ENCODE measurements around the gene FNDC3B. TPM values are rescaled to one million over a fixed set of nuclear protein-coding genes. Genes with fewer than 3 reads are reported as not detected.

The FNDC3B gene
- total RNA-seq, 1 experiment from 2014 or later = 173 TPM

DNA sequence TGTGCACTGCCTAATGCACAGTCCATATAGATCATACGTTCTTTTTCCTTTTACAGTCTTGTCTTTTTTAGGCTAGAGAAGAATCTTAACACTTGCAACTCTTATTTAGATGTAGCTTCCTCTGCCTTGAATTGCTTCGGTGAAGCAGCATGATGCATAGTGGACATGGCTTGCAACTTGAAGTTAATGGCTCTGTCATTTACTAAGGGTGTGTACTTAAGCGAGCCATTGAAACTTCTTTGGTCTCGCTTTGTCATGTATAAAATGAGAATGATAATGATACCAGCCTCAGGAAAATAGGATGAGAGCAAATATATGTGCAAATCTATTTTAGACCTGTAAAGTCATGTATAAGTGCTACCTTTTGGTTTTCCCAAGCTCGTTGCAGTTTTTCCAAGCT lies 261.5 kb downstream of the FNDC3B start:
- intact Hi-C loops (cut with micrococcal nuclease; ENCODE audit: unreplicated experiment) (no loop called here), in situ Hi-C loops (cut with HindIII; ENCODE audit: low pct_unique_long_range_greater_than_20kb, low sequenced_read_pairs) (no loop called here)
- no peaks in the 10 kb centered on the region for H3K9me3 ChIP-seq (ENCODE audit: control insufficient read depth, insufficient read depth, low read depth, low read length)
- POLR2A ChIA-PET = interaction anchor here (0.5 kb wide), 1 partner anchor 259 kb away, joined by 3 read pairs; no protein-coding TSS in a partner anchor
- no TSS peak for BruUV-seq (replicated peaks)
- peaks cover 46% of the 10 kb centered on the region for H3K36me3 ChIP-seq (ENCODE audit: control insufficient read depth, insufficient read depth, low read length)
- TF ChIP-seq POLR2AphosphoS5 (IDR thresholded peaks at IDR 0.05; ENCODE audit: low read depth, low read length) = no peak
- no peak for TF ChIP-seq TCF7L2 (IDR thresholded peaks at IDR 0.05; ENCODE audit: low read depth, low read length)
- TF ChIP-seq, protein P1, sequence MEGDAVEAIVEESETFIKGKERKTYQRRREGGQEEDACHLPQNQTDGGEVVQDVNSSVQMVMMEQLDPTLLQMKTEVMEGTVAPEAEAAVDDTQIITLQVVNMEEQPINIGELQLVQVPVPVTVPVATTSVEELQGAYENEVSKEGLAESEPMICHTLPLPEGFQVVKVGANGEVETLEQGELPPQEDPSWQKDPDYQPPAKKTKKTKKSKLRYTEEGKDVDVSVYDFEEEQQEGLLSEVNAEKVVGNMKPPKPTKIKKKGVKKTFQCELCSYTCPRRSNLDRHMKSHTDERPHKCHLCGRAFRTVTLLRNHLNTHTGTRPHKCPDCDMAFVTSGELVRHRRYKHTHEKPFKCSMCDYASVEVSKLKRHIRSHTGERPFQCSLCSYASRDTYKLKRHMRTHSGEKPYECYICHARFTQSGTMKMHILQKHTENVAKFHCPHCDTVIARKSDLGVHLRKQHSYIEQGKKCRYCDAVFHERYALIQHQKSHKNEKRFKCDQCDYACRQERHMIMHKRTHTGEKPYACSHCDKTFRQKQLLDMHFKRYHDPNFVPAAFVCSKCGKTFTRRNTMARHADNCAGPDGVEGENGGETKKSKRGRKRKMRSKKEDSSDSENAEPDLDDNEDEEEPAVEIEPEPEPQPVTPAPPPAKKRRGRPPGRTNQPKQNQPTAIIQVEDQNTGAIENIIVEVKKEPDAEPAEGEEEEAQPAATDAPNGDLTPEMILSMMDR (IDR thresholded peaks at IDR 0.05) = no peak
- TF ChIP-seq, protein P2, sequence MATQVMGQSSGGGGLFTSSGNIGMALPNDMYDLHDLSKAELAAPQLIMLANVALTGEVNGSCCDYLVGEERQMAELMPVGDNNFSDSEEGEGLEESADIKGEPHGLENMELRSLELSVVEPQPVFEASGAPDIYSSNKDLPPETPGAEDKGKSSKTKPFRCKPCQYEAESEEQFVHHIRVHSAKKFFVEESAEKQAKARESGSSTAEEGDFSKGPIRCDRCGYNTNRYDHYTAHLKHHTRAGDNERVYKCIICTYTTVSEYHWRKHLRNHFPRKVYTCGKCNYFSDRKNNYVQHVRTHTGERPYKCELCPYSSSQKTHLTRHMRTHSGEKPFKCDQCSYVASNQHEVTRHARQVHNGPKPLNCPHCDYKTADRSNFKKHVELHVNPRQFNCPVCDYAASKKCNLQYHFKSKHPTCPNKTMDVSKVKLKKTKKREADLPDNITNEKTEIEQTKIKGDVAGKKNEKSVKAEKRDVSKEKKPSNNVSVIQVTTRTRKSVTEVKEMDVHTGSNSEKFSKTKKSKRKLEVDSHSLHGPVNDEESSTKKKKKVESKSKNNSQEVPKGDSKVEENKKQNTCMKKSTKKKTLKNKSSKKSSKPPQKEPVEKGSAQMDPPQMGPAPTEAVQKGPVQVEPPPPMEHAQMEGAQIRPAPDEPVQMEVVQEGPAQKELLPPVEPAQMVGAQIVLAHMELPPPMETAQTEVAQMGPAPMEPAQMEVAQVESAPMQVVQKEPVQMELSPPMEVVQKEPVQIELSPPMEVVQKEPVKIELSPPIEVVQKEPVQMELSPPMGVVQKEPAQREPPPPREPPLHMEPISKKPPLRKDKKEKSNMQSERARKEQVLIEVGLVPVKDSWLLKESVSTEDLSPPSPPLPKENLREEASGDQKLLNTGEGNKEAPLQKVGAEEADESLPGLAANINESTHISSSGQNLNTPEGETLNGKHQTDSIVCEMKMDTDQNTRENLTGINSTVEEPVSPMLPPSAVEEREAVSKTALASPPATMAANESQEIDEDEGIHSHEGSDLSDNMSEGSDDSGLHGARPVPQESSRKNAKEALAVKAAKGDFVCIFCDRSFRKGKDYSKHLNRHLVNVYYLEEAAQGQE (IDR thresholded peaks at IDR 0.05; ENCODE audit: insufficient read depth in 1 of 2, low read depth in 2 of 2, low read length in 1 of 2) = no peak
- no peak for TF ChIP-seq SIN3A (IDR thresholded peaks at IDR 0.05; ENCODE audit: borderline replicate concordance, insufficient read depth, low read depth, low read length)
- DNase-seq (ENCODE audit: low read depth, low spot score) = no peak
- no peak for ATAC-seq
- CTCF ChIA-PET = interaction anchor here (1.1 kb wide), 1 partner anchor 31 kb away, joined by 3 read pairs; no protein-coding TSS in a partner anchor
- no peaks in the 10 kb centered on the region for H3K4me1 ChIP-seq (ENCODE audit: control insufficient read depth, insufficient read depth, low read length)
- H3K27ac ChIP-seq (ENCODE audit: low read length) = no peak overlapping the region
- no peaks in the 10 kb centered on the region for H3K27me3 ChIP-seq (ENCODE audit: control insufficient read depth, insufficient read depth, low read length)
- no peak overlapping the region for H3K4me3 ChIP-seq (ENCODE audit: low read depth in 2 of 2, low read length in 2 of 2)

DNA sequence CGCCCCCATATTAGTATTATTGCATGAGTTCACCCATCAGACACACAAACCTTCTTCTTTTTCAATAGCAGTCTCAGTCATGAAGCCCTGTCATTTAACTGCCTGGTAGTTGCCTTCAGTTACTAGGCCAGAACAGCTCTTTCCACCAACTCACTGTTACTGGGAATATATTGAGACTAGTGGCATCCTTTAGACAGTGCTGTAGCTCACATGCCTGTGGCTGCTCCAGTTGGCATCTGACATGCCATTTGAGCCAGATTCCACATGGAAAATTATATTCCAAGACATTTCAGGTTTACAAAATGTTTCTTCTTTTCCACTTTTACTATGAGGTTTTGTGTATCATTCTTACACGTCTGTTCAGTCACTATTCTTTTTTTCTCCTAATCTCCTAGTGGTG lies 262.8 kb downstream of the FNDC3B start:
- TF ChIP-seq SIN3A (IDR thresholded peaks at IDR 0.05; ENCODE audit: borderline replicate concordance, insufficient read depth, low read depth, low read length) (no peak), POLR2AphosphoS5 (IDR thresholded peaks at IDR 0.05; ENCODE audit: low read depth, low read length) (no peak), TCF7L2 (IDR thresholded peaks at IDR 0.05; ENCODE audit: low read depth, low read length) (no peak)
- TF ChIP-seq, protein P2 (IDR thresholded peaks at IDR 0.05; ENCODE audit: insufficient read depth in 1 of 2, low read depth in 2 of 2, low read length in 1 of 2) = no peak
- TF ChIP-seq, protein P1 (IDR thresholded peaks at IDR 0.05) = no peak
- intact Hi-C loops (cut with micrococcal nuclease; ENCODE audit: unreplicated experiment) (no loop called here), in situ Hi-C loops (cut with HindIII; ENCODE audit: low pct_unique_long_range_greater_than_20kb, low sequenced_read_pairs) (no loop called here)
- H3K27me3 ChIP-seq (ENCODE audit: control insufficient read depth, insufficient read depth, low read length) = no peaks in the 10 kb centered on the region
- H3K4me3 ChIP-seq (ENCODE audit: low read depth in 2 of 2, low read length in 2 of 2) = no peak overlapping the region
- H3K4me1 ChIP-seq (ENCODE audit: control insufficient read depth, insufficient read depth, low read length) = no peaks in the 10 kb centered on the region
- BruUV-seq (replicated peaks) = no TSS peak
- ATAC-seq = no peak
- peaks cover 40% of the 10 kb centered on the region for H3K36me3 ChIP-seq (ENCODE audit: control insufficient read depth, insufficient read depth, low read length)
- H3K9me3 ChIP-seq (ENCODE audit: control insufficient read depth, insufficient read depth, low read depth, low read length) = no peaks in the 10 kb centered on the region
- no peak overlapping the region for H3K27ac ChIP-seq (ENCODE audit: low read length)
- ChIA-PET CTCF (no interaction called here), POLR2A (no interaction called here)
- no peak for DNase-seq (ENCODE audit: low read depth, low spot score)
